Measurements from ENCODE around the gene NF2. TPM values are rescaled to one million over a fixed set of nuclear protein-coding genes. Genes with fewer than 3 reads are reported as not detected.

Gene NF2
- total and polyA plus RNA-seq, 11 donors = 15.0 to 137 (median 52.1) TPM

GRCh38 chr22:29720811-29721323 is 117.4 kb downstream of the NF2 start:
- H3K4me1 ChIP-seq = peaks cover 0 to 16% (median 0%) of the 10 kb centered on the region in 12 donors

GRCh38 chr22:29722151-29722550 is 118.7 kb downstream of the NF2 start:
- ATAC-seq = no peak

More at GRCh38 chr22:29720811-29721323, 117.4 kb downstream of the NF2 start:
- intact Hi-C loops (cut with DNase I) = no loop called here
- WGBS, 4 donors = 1 to 6% (median 4%) methylated on average over 34 to 53 of the region's 53 CpGs
- Histone ChIP-seq H3K36me3 (no peaks in the 10 kb centered on the region), H3K27me3 (peaks cover 21 to 60% (median 39%) of the 10 kb centered on the region in 9 donors), H3K9me3 (no peaks in the 10 kb centered on the region), H3K27ac (no peak overlapping the region), H3K4me3 (peak overlapping the region in 1 of 12 donors; percentile 23)
- TF ChIP-seq POLR2A (IDR thresholded peaks at IDR 0.05) (no peak), CTCF (IDR thresholded peaks at IDR 0.05) (no peak)
- no peak for DNase-seq
- ATAC-seq = no peak

GRCh38 chr22:29722587-29722986 is 119.2 kb downstream of the NF2 start:
- H3K4me3 ChIP-seq = no peak overlapping the region
- no peak for ATAC-seq
- H3K36me3 ChIP-seq = no peaks in the 10 kb centered on the region
- WGBS, 4 donors = 70 to 76% (median 71%) methylated on average over 13 to 16 of the region's 16 CpGs
- intact Hi-C loops (cut with DNase I) = no loop called here
- peaks cover 21 to 57% (median 39%) of the 10 kb centered on the region in 9 donors for H3K27me3 ChIP-seq
- TF ChIP-seq CTCF (IDR thresholded peaks at IDR 0.05) (no peak), POLR2A (IDR thresholded peaks at IDR 0.05) (no peak)
- no peak overlapping the region for H3K27ac ChIP-seq
- H3K4me1 ChIP-seq = peaks cover 0 to 16% (median 0%) of the 10 kb centered on the region in 12 donors
- DNase-seq = no peak
- H3K9me3 ChIP-seq = no peaks in the 10 kb centered on the region

More at GRCh38 chr22:29722151-29722550, 118.7 kb downstream of the NF2 start:
- DNase-seq = no peak
- Histone ChIP-seq H3K4me3 (no peak overlapping the region), H3K4me1 (peaks cover 0 to 16% (median 0%) of the 10 kb centered on the region in 12 donors), H3K9me3 (no peaks in the 10 kb centered on the region), H3K27ac (no peak overlapping the region), H3K36me3 (no peaks in the 10 kb centered on the region), H3K27me3 (peaks cover 21 to 60% (median 39%) of the 10 kb centered on the region in 9 donors)
- TF ChIP-seq POLR2A (IDR thresholded peaks at IDR 0.05) (no peak), CTCF (IDR thresholded peaks at IDR 0.05) (no peak)
- 73 to 83% (median 77%) methylated on average over 1 to 7 of the region's 7 CpGs for WGBS, 4 donors
- intact Hi-C loops (cut with DNase I) = no loop called here

- no peaks in the 10 kb centered on the region for H3K36me3 ChIP-seq
- no peaks in the 10 kb centered on the region for H3K9me3 ChIP-seq
- TF ChIP-seq CTCF (IDR thresholded peaks at IDR 0.05) = no peak
- TF ChIP-seq POLR2A (IDR thresholded peaks at IDR 0.05) = no peak
- DNase-seq = no peak
- H3K4me1 ChIP-seq = peaks cover 0 to 16% (median 0%) of the 10 kb centered on the region in 12 donors
- peaks cover 18 to 45% (median 28%) of the 10 kb centered on the region in 9 donors for H3K27me3 ChIP-seq
- ATAC-seq = no peak
- no peak overlapping the region for H3K27ac ChIP-seq
- H3K4me3 ChIP-seq = no peak overlapping the region
- WGBS, 4 donors = 80 to 96% (median 89%) methylated on average over 3 to 10 of the region's 10 CpGs
- intact Hi-C loops (cut with DNase I) = no loop called here
These were observed 120.3 kb downstream of the NF2 start for GRCh38 chr22:29723766-29724165.
